Measurements from ENCODE around the gene FTMT. TPM values are rescaled to one million over a fixed set of nuclear protein-coding genes. Genes with fewer than 3 reads are reported as not detected.

Gene FTMT
- total and polyA plus RNA-seq, 2 donors (not counting 3 experiments of a cell fraction or from before 2014, with no cell fraction given) = not detected

DNA sequence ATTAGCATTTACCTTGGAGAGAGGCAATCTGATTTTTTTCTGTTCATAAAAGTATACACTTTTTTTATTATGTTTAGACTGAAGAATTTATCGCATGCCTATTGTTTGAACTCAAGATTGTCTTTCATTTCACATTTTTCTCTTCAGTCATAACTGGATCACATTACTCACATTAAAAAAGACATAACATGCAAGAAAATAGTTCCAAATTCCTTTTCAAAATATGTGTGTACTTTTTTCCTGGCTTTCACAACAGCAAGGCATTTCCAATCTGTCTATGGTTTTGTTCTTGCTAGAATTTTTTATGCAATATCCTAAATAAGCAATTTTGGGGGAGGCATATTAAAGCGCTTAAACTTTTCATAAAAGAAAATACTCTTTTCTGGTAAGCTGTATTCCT is 21.2 kb downstream of the FTMT start:
- CTCF ChIA-PET = no interaction called here
- TF ChIP-seq, protein P1, sequence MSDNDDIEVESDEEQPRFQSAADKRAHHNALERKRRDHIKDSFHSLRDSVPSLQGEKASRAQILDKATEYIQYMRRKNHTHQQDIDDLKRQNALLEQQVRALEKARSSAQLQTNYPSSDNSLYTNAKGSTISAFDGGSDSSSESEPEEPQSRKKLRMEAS (IDR thresholded peaks at IDR 0.05; ENCODE audit: insufficient read depth, insufficient read length) = no peak
- TF ChIP-seq CTCF (IDR thresholded peaks at IDR 0.05; ENCODE audit: extremely low read depth in 1 of 2, insufficient read depth in 1 of 2, low read depth in 1 of 2, low read length in 2 of 2) (no peak), POLR2AphosphoS5 (IDR thresholded peaks at IDR 0.05; ENCODE audit: insufficient read depth, low read depth, low read length) (no peak)
- BruUV-seq (replicated peaks) = no TSS peak
- no peak overlapping the region for H3K9ac ChIP-seq (replicated peaks; ENCODE audit: extremely low read depth, insufficient read depth, low read length)
- intact Hi-C loops (cut with micrococcal nuclease) (no loop called here), dilution Hi-C loops (cut with MboI; ENCODE audit: extremely low pct_ligation_motif_present, low sequenced_read_pairs) (no loop called here)
- POLR2A ChIA-PET = no interaction called here
- no peak overlapping the region for H3K4me2 ChIP-seq (ENCODE audit: insufficient read depth, low read length)
- no peaks in the 10 kb centered on the region for H3K27me3 ChIP-seq (ENCODE audit: control insufficient read depth in 2 of 2, insufficient read depth in 2 of 2, low read length in 2 of 2)
- no peaks in the 10 kb centered on the region for H3K9me1 ChIP-seq (replicated peaks; ENCODE audit: control insufficient read depth, extremely low read depth, insufficient read depth, low read length)
- H3K9me3 ChIP-seq (replicated peaks; ENCODE audit: control insufficient read depth, insufficient read depth, low read length) = no peaks in the 10 kb centered on the region
- no peaks in the 10 kb centered on the region for H3K36me3 ChIP-seq (ENCODE audit: control insufficient read depth in 2 of 2, extremely low read depth in 1 of 2, insufficient read depth in 2 of 2, low read length in 2 of 2)
- no peak for FAIRE-seq
- DNase-seq (ENCODE audit: low read depth, low spot score) = no peak
- no peaks in the 10 kb centered on the region for H4K20me1 ChIP-seq (replicated peaks; ENCODE audit: control insufficient read depth, extremely low read depth, insufficient read depth, low read length)
- no peak overlapping the region for H2AFZ ChIP-seq (ENCODE audit: low read depth, low read length)
- H3K27ac ChIP-seq (ENCODE audit: insufficient read depth, low read depth, low read length) = no peak overlapping the region
- no peak overlapping the region for H3K4me3 ChIP-seq (replicated peaks in 1 of 3; ENCODE audit: insufficient read depth in 1 of 3, low read depth in 1 of 3, low read length in 3 of 3)
- H3K79me2 ChIP-seq (ENCODE audit: control insufficient read depth, insufficient read depth, low read length) = no peaks in the 10 kb centered on the region
- H3K4me1 ChIP-seq (ENCODE audit: control insufficient read depth, extremely low read depth, insufficient read depth, low read length) = no peaks in the 10 kb centered on the region

- no peak overlapping the region for H3K4me3 ChIP-seq (replicated peaks in 1 of 3; ENCODE audit: insufficient read depth in 1 of 3, low read depth in 1 of 3, low read length in 3 of 3)
- no peaks in the 10 kb centered on the region for H3K79me2 ChIP-seq (ENCODE audit: control insufficient read depth, insufficient read depth, low read length)
- H3K4me1 ChIP-seq (ENCODE audit: control insufficient read depth, extremely low read depth, insufficient read depth, low read length) = no peaks in the 10 kb centered on the region
- dilution Hi-C loops (cut with MboI; ENCODE audit: extremely low pct_ligation_motif_present, low sequenced_read_pairs) = no loop called here
- BruUV-seq (replicated peaks) = no TSS peak
- intact Hi-C loops (cut with micrococcal nuclease) = no loop called here
- no peak overlapping the region for H2AFZ ChIP-seq (ENCODE audit: low read depth, low read length)
- no peak for TF ChIP-seq EZH2 (IDR thresholded peaks at IDR 0.05; ENCODE audit: borderline replicate concordance, low read depth, low read length, severe bottlenecking)
- TF ChIP-seq POLR2A (IDR thresholded peaks at IDR 0.05; ENCODE audit: low read depth, low read length) = no peak
- no peak for TF ChIP-seq JUN (IDR thresholded peaks at IDR 0.05; ENCODE audit: borderline replicate concordance, insufficient read depth, insufficient read length, low read depth)
- TF ChIP-seq, protein P1 (IDR thresholded peaks at IDR 0.05; ENCODE audit: insufficient read depth, insufficient read length) = no peak
- TF ChIP-seq CTCF (IDR thresholded peaks at IDR 0.05; ENCODE audit: extremely low read depth in 1 of 2, insufficient read depth in 1 of 2, low read depth in 1 of 2, low read length in 2 of 2) = no peak
- no peak for TF ChIP-seq POLR2AphosphoS5 (IDR thresholded peaks at IDR 0.05; ENCODE audit: insufficient read depth, low read depth, low read length)
- TF ChIP-seq GATA2 (IDR thresholded peaks at IDR 0.05; ENCODE audit: insufficient read depth, insufficient read length, low read depth, low read length) = no peak
- TF ChIP-seq MYC (IDR thresholded peaks at IDR 0.05; ENCODE audit: low read depth, low read length) = no peak
- TF ChIP-seq FOS (IDR thresholded peaks at IDR 0.05; ENCODE audit: borderline replicate concordance, insufficient read depth, low read length) = no peak
- no peaks in the 10 kb centered on the region for H3K9me1 ChIP-seq (replicated peaks; ENCODE audit: control insufficient read depth, extremely low read depth, insufficient read depth, low read length)
- no peaks in the 10 kb centered on the region for H4K20me1 ChIP-seq (replicated peaks; ENCODE audit: control insufficient read depth, extremely low read depth, insufficient read depth, low read length)
- ChIA-PET CTCF (no interaction called here), POLR2A (no interaction called here)
- FAIRE-seq (no peak), DNase-seq (ENCODE audit: low read depth, low spot score) (no peak)
- H3K9me3 ChIP-seq (replicated peaks; ENCODE audit: control insufficient read depth, insufficient read depth, low read length) = no peaks in the 10 kb centered on the region
- no peaks in the 10 kb centered on the region for H3K36me3 ChIP-seq (ENCODE audit: control insufficient read depth in 2 of 2, extremely low read depth in 1 of 2, insufficient read depth in 2 of 2, low read length in 2 of 2)
- no peak overlapping the region for H3K27ac ChIP-seq (ENCODE audit: insufficient read depth, low read depth, low read length)
- H3K27me3 ChIP-seq (ENCODE audit: control insufficient read depth in 2 of 2, insufficient read depth in 2 of 2, low read length in 2 of 2) = no peaks in the 10 kb centered on the region
- no peak overlapping the region for H3K9ac ChIP-seq (replicated peaks; ENCODE audit: extremely low read depth, insufficient read depth, low read length)
- no peak overlapping the region for H3K4me2 ChIP-seq (ENCODE audit: insufficient read depth, low read length)
Measured at GRCh38 chr5:121873409-121873808, 21.7 kb downstream of the FTMT start.

All from endothelial cell of umbilical vein (primary cell).